IPS DF 6.9 (cell line): Measurements from ENCODE around the gene BECN2.
A peak's percentile ranks its signal among the peaks of the same experiment; 100 is the strongest.
"Not testable (repeated sequence)": the region's sequence is repeated elsewhere in the genome, so short reads cannot be mapped to it uniquely, and the experiment has no call there.

Experiments used
- DNase-seq: peaks from one replicate; pipeline ENCODE4 v3.0.0-alpha.2; 2013; ENCODE audit warnings: low read depth, low spot score
- H3K27ac ChIP-seq: one replicate; pipeline ENCODE4 v1.5.1; 2013; ENCODE audit warnings: low read length, control low read depth
- H3K27me3 ChIP-seq: 2 replicates; pipeline ENCODE4 v1.6.1; 2013; ENCODE audit warnings: mild to moderate bottlenecking, low read length; ENCODE audit not compliant: control insufficient read depth, insufficient read depth
- H3K36me3 ChIP-seq: 2 replicates; pipeline ENCODE4 v1.6.1; 2013; ENCODE audit warnings: low read length; ENCODE audit not compliant: control insufficient read depth, insufficient read depth
- H3K4me1 ChIP-seq: 2 replicates; pipeline ENCODE4 v1.6.1; 2013; ENCODE audit warnings: low read length; ENCODE audit not compliant: control insufficient read depth, insufficient read depth
- H3K4me3 ChIP-seq: 2 replicates; pipeline ENCODE4 v1.5.1; 2013; ENCODE audit warnings: mild to moderate bottlenecking, low read length
- H3K9me3 ChIP-seq: 2 replicates; pipeline ENCODE4 v1.6.1; 2013; ENCODE audit warnings: low read length, inconsistent platforms; ENCODE audit not compliant: control insufficient read depth, insufficient read depth
- WGBS: extraction: QIAGEN DNeasy Blood & Tissue Kit; methylation state at CpG from one replicate; pipeline ENCODE4 v1.1.7; 2013; ENCODE audit warnings: mixed read lengths, missing lambda C conversion rate; ENCODE audit not compliant: insufficient read length, insufficient coverage; 5-methylcytosine and 5-hydroxymethylcytosine counted together

BECN2 gene

GRCh38 chr1:241979071-241979470, 21.5 kb downstream of the BECN2 start:
- WGBS: no CpG with 5 or more reads among the region's 18 CpGs
- H3K4me3 ChIP-seq: no peak overlapping the region
- no peaks in the 10 kb centered on the region for H3K4me1 ChIP-seq
- H3K36me3 ChIP-seq: no peaks in the 10 kb centered on the region
- no peak overlapping the region for H3K27ac ChIP-seq
- no peak for DNase-seq
- H3K27me3 ChIP-seq: no peaks in the 10 kb centered on the region
- H3K9me3 ChIP-seq: no peaks in the 10 kb centered on the region

GRCh38 chr1:241979926-241980325, 22.4 kb downstream of the BECN2 start:
- Histone ChIP-seq H3K27ac (no peak overlapping the region), H3K27me3 (no peaks in the 10 kb centered on the region), H3K4me1 (no peaks in the 10 kb centered on the region), H3K4me3 (no peak overlapping the region), H3K36me3 (no peaks in the 10 kb centered on the region), H3K9me3 (no peaks in the 10 kb centered on the region)
- DNase-seq: no peak
- no CpG with 5 or more reads among the region's 1 CpG for WGBS

- Histone ChIP-seq H3K9me3 (no peaks in the 10 kb centered on the region), H3K4me1 (no peaks in the 10 kb centered on the region), H3K36me3 (no peaks in the 10 kb centered on the region), H3K27ac (no peak overlapping the region), H3K27me3 (no peaks in the 10 kb centered on the region), H3K4me3 (no peak overlapping the region)
- no peak for DNase-seq
- no CpG with 5 or more reads among the region's 10 CpGs for WGBS
Observed at GRCh38 chr1:241985787-241986186, 28.2 kb downstream of the BECN2 start.

GRCh38 chr1:241988389-241988930, 30.9 kb downstream of the BECN2 start:
- not testable (repeated sequence) for H3K27me3 ChIP-seq, H3K9me3 ChIP-seq, H3K4me3 ChIP-seq, H3K36me3 ChIP-seq, DNase-seq, H3K27ac ChIP-seq, H3K4me1 ChIP-seq
- WGBS: no CpG with 5 or more reads among the region's 10 CpGs

GRCh38 chr1:241990040-241990439, 32.5 kb downstream of the BECN2 start:
- no peak overlapping the region for H3K27ac ChIP-seq
- no peak for DNase-seq
- H3K27me3 ChIP-seq: no peaks in the 10 kb centered on the region
- no peak overlapping the region for H3K4me3 ChIP-seq
- no peaks in the 10 kb centered on the region for H3K9me3 ChIP-seq
- H3K36me3 ChIP-seq: no peaks in the 10 kb centered on the region
- H3K4me1 ChIP-seq: no peaks in the 10 kb centered on the region
- no CpG with 5 or more reads among the region's 10 CpGs for WGBS

- Histone ChIP-seq H3K4me1 (no peaks in the 10 kb centered on the region), H3K36me3 (no peaks in the 10 kb centered on the region), H3K27ac (no peak overlapping the region), H3K9me3 (no peaks in the 10 kb centered on the region), H3K4me3 (no peak overlapping the region), H3K27me3 (no peaks in the 10 kb centered on the region)
- WGBS: no CpG with 5 or more reads among the region's 5 CpGs
- no peak for DNase-seq
Observed at GRCh38 chr1:241992734-241993133, 35.2 kb downstream of the BECN2 start.

GRCh38 chr1:241994171-241994570, 36.6 kb downstream of the BECN2 start:
- no peak overlapping the region for H3K27ac ChIP-seq
- H3K4me3 ChIP-seq: no peak overlapping the region
- H3K4me1 ChIP-seq: peaks cover under 1% of the 10 kb centered on the region
- H3K36me3 ChIP-seq: no peaks in the 10 kb centered on the region
- no peak for DNase-seq
- no peaks in the 10 kb centered on the region for H3K9me3 ChIP-seq
- WGBS: no CpG with 5 or more reads among the region's 9 CpGs
- H3K27me3 ChIP-seq: no peaks in the 10 kb centered on the region

- Histone ChIP-seq H3K27ac (no peak overlapping the region), H3K36me3 (no peaks in the 10 kb centered on the region), H3K9me3 (no peaks in the 10 kb centered on the region), H3K4me3 (no peak overlapping the region), H3K27me3 (no peaks in the 10 kb centered on the region), H3K4me1 (peaks cover 2% of the 10 kb centered on the region)
- no CpG with 5 or more reads among the region's 12 CpGs for WGBS
- DNase-seq: no peak
Observed at GRCh38 chr1:241997401-241997998, 39.9 kb downstream of the BECN2 start.

GRCh38 chr1:241998412-241998921, 40.9 kb downstream of the BECN2 start:
- H3K9me3 ChIP-seq: no peaks in the 10 kb centered on the region
- H3K4me3 ChIP-seq: peak overlapping the region; percentile 48; the same call in 1 of the 2 replicates
- WGBS: no CpG with 5 or more reads among the region's 20 CpGs
- H3K27me3 ChIP-seq: no peaks in the 10 kb centered on the region
- H3K36me3 ChIP-seq: no peaks in the 10 kb centered on the region
- DNase-seq: no peak
- H3K27ac ChIP-seq: no peak overlapping the region
- peaks cover 2% of the 10 kb centered on the region for H3K4me1 ChIP-seq

- WGBS: no CpG with 5 or more reads among the region's 4 CpGs
- peak within 1 kb of the TSS; percentile 48; the same call in 1 of the 2 replicates for H3K4me3 ChIP-seq
- H3K9me3 ChIP-seq: no peaks in the 10 kb centered on the region
- H3K27ac ChIP-seq: no peak within 1 kb of the TSS
- peaks cover 2% of the 10 kb centered on the region for H3K4me1 ChIP-seq
- no peak for DNase-seq
- no peaks in the 10 kb centered on the region for H3K36me3 ChIP-seq
- H3K27me3 ChIP-seq: no peaks in the 10 kb centered on the region
Observed at GRCh38 chr1:241999026-241999425, 41.5 kb downstream of the BECN2 start, which contains the start of gene MAP1LC3C. MAP1LC3C (minus strand) TSS chr1:241999098; CDS start chr1:241999008, 90 bp downstream.

- peaks cover 2% of the 10 kb centered on the region for H3K4me1 ChIP-seq
- H3K9me3 ChIP-seq: no peaks in the 10 kb centered on the region; the same call in 1 of the 2 replicates
- no peak overlapping the region for H3K27ac ChIP-seq
- no peak overlapping the region for H3K4me3 ChIP-seq
- no peaks in the 10 kb centered on the region for H3K27me3 ChIP-seq
- no peaks in the 10 kb centered on the region for H3K36me3 ChIP-seq
- no peak for DNase-seq
- no CpG with 5 or more reads among the region's 7 CpGs for WGBS
Observed at GRCh38 chr1:242000434-242000833, 42.9 kb downstream of the BECN2 start.
